GM21526 (cell line): ENCODE measurements around the gene SIGLEC6.

Experiments used
- ATAC-seq: cut with Tn5 transposase; IDR thresholded peaks from one replicate; pipeline ENCODE4 v1.9.1; 2021; ENCODE audit warnings: moderate library complexity; ENCODE audit not compliant: unreplicated experiment, low FRiP score

Gene SIGLEC6

GRCh38 chr19:51531349-51532315 is at the start of gene SIGLEC6:
Gene SIGLEC6, minus strand, starts transcription at chr19:51531670. Its CDS starts 22 bp downstream, at chr19:51531648.
- ATAC-seq: peak; percentile 81

DNA sequence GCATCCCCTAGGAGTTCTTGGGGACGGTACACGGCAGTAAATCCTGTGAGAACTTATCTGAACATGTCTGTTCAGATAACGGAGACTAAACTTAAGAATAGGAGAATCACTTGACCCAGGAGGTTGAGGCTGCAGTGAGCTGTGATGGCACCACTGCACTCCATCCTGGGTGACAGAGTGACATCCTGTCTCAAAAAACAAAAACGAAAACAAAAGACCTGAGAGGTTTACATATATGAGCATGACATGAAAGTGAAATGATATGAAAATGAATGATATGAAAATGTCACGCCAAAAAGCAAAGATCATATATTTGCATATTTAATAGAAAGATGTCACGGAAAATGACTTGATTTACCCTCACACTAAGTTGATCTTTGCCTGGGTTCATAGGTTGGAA is 45.4 kb upstream of the SIGLEC6 start:
- no peak for ATAC-seq

- ATAC-seq: no peak
Observed at GRCh38 chr19:51573331-51573730, 41.9 kb upstream of the SIGLEC6 start.

DNA sequence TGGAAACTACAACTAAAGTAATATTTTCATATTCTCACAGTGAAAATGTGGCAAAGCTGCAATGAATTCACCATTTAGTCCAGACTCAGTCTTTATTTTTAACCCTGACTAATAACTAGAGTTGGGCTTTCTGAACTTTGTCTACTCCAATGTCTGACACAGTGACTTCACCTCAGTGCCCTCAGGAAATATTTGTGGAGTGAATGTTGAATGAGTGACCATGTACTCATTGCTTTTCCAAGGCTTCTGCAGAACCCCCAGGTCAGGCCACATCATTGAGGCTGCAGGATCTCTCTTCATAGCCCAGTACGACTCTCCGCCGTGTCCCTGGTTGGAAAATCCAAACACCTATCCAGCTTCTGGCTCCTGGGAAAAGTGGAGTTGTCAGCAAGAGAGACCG is 41.4 kb upstream of the SIGLEC6 start:
- no peak for ATAC-seq

DNA sequence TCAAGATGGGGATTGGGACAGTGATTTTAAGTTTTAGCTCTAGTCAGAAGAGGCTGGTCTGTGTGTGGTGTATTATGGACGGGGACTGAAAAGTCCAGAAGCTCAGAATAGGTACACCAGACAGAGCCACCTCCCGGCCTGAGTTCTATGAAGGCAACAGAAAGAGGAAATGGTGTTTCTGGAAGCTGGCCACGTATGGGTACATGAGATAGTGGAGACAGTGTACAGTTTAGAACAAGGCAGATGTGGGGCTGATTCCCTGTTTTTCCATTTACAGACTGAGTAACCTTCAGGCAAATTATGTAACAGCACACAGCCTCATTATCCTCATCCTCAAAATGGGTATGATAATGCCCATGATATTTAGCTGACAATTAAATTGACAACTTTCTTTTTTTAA is 40.9 kb upstream of the SIGLEC6 start:
- ATAC-seq: no peak

- no peak for ATAC-seq
Observed at GRCh38 chr19:51571599-51571998, 40.1 kb upstream of the SIGLEC6 start.

GRCh38 chr19:51570962-51571575 is 39.6 kb upstream of the SIGLEC6 start, which contains the start of gene ZNF175:
Gene ZNF175, plus strand, starts transcription at chr19:51571283. Its CDS starts 2,047 bp downstream, at chr19:51573330.
- ATAC-seq: peak; percentile 71

DNA sequence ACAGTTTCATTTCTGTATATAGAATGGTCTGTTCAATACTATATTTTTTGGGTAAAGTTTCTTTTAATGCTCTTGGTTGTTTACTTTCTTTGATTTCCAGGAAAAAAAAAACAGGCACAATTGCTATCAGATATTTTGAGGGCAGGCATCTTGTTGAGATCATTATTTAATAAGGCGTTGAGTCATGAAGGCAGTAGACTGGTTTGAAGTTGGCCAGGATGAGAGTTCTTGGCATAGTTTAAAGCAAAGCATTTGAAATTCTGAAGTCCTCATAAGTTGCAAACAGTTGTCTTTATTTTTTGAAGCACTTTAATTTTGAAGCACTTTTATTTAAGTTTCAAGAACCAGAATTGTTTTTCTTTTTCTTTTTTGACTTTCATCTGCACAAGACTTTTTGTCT is 37.0 kb upstream of the SIGLEC6 start:
- ATAC-seq: no peak

GRCh38 chr19:51567583-51567982 is 36.1 kb upstream of the SIGLEC6 start:
- ATAC-seq: no peak

DNA sequence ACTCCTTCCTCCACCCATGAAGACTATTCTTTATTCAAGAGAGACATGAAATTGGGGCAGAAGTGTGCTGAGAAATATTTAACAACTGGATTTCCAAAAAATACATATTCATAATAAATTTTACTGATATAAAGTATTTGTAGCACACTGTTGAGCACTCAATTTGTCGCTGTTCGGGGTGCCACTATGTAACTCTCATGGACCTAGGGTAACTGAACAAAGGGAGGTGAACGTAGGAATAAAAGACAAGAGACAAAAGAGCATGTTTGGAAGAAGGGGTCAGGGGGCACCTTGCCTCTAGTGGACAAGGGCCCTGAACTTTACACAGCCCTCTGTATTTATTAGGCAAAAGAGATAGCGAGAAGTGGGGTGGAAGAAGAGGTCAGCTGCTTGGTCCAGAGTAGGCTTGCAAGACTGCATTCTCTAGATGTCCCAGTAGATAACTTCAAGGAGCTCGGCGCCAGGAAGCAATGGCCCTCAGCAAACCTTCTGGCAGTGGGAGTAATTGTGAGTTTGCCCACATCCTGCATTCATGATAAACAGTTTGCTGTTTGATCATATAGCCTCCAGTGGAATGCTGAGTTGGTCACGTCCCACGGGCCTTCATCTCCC is 35.1 kb upstream of the SIGLEC6 start:
- ATAC-seq: no peak

GRCh38 chr19:51565583-51565982 is 34.1 kb upstream of the SIGLEC6 start:
- no peak for ATAC-seq

DNA sequence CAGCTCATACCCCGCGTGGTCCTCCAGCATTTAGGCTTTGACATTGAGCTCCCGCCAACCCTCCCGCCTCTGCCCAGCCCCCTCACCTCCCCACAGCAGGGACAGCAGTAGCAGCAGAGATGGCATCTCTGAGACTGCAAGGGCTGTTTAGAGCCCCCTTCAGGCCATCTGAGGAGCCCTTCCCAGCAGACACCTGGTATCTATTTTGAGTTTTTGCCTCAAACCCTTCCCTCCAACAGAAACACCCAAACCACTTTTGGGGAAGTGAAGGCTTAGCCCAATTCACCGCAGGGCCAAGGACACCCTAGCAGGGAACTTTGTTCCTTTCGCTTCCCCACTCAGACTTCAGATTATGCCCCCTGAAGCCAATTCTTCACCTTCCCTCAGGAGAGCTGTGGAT is 33.3 kb upstream of the SIGLEC6 start:
- no peak for ATAC-seq

DNA sequence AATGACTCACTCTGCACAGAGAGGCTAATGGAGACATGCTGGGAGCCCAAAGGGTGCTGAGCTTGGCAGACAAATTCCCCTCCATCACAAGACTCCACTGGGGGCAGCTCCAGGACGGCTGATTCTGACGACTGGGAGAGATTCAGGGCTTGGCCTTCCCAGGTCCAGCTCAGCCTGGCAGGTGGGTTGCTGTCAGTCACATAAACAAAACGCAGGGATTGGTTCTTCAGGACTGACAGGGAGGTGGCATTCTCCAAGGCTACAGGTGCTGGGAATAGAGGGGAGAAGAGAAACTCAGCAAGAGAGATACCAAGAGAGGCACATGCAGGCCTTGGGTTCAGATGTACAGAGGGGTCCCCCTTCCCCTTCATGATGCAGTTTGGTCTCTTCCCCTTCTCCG is 28.9 kb upstream of the SIGLEC6 start:
- ATAC-seq: no peak

GRCh38 chr19:51559240-51559639 is 27.8 kb upstream of the SIGLEC6 start:
- no peak for ATAC-seq

GRCh38 chr19:51552996-51553725 is 21.7 kb upstream of the SIGLEC6 start:
- ATAC-seq: no peak

- no peak for ATAC-seq
Observed at GRCh38 chr19:51552608-51552995, 21.1 kb upstream of the SIGLEC6 start.

GRCh38 chr19:51551673-51552432 is 20.4 kb upstream of the SIGLEC6 start:
- no peak for ATAC-seq

GRCh38 chr19:51550848-51551672 is 19.6 kb upstream of the SIGLEC6 start:
- no peak for ATAC-seq
